ENCODE measurements around the gene INHBA.

Gene INHBA

DNA sequence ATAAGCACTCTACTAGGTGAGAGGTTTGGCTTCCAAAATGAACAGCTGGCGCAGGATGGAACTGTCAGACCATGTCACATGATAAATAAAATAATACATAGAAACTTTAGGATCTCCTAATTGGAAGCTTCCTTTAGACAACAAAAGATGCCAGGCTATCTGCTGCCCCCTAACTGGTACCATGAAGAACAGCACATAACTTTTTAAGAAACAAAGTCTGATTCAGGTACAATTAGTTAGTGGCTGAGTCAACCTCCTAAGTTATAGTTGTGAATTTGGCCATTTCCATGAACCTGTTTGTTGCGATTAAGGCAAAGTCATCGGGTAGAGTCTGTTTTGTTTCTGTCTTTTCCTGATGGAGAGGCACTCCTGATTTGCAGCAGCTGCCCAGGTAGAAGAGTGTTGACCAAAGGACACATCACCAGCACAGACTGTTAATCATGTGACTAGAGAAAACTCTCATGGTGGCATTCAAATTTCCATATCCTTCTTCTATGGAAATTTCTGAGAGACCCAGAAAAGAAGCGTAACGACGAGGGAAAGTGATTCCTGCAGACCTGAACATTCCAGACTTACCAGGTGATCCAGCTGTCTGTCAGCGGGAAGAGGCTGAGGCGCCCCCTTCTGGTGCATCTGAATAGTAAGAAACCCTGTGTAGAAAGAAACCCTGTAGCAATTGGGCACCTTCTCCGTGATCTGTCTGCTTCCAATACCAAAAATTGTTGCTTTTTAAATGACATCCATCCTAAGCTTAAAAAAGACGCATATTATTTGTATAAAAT, 8.6 kb upstream of the INHBA start:
- no peak for TF ChIP-seq ZNF274 (IDR thresholded peaks at IDR 0.05; ENCODE audit: low read depth, low read length)
- no peak for TF ChIP-seq SUZ12 (IDR thresholded peaks at IDR 0.05; ENCODE audit: extremely low read depth, insufficient read depth, insufficient read length)
- TF ChIP-seq YY1 (IDR thresholded peaks at IDR 0.05; ENCODE audit: insufficient read depth, insufficient read length): no peak
- Histone ChIP-seq H3K27me3 (ENCODE audit: insufficient read depth, insufficient read length) (peaks cover 12% of the 10 kb centered on the region), H3K4me1 (ENCODE audit: insufficient read depth, insufficient read length) (no peaks in the 10 kb centered on the region), H3K4me3 (ENCODE audit: insufficient read length, low read depth) (no peak overlapping the region), H3K9ac (ENCODE audit: insufficient read length, low read depth) (no peak overlapping the region), H3K9me3 (ENCODE audit: insufficient read depth, low read length) (no peaks in the 10 kb centered on the region), H3K36me3 (ENCODE audit: insufficient read depth, insufficient read length, low read length) (no peaks in the 10 kb centered on the region)
- DNase-seq (ENCODE audit: low read depth, low spot score): no peak

DNA sequence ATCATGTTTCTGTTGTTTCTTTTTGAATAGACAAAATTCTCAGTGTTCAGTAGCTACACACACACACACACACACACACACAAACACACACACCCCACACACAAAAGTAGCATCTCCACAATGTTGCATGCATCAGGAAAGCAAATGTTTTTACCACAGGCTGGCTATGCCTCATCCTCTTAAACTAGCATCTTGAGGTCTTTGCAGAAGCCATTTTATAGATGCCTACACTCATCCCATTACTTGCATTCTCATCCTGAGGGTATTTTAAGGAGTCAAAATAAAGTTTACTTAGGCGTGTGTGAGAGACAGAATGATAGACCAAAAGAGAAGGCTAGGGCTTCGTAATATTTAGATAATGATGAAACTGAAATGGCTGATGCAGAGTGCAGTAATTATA, 7.9 kb upstream of the INHBA start:
- no peak overlapping the region for H3K4me3 ChIP-seq (ENCODE audit: insufficient read length, low read depth)
- DNase-seq (ENCODE audit: low read depth, low spot score): no peak
- H3K9me3 ChIP-seq (ENCODE audit: insufficient read depth, low read length): no peaks in the 10 kb centered on the region
- no peaks in the 10 kb centered on the region for H3K4me1 ChIP-seq (ENCODE audit: insufficient read depth, insufficient read length)
- no peak for TF ChIP-seq SUZ12 (IDR thresholded peaks at IDR 0.05; ENCODE audit: extremely low read depth, insufficient read depth, insufficient read length)
- no peak for TF ChIP-seq ZNF274 (IDR thresholded peaks at IDR 0.05; ENCODE audit: low read depth, low read length)
- no peak for TF ChIP-seq YY1 (IDR thresholded peaks at IDR 0.05; ENCODE audit: insufficient read depth, insufficient read length)
- H3K36me3 ChIP-seq (ENCODE audit: insufficient read depth, insufficient read length, low read length): no peaks in the 10 kb centered on the region
- peaks cover 18% of the 10 kb centered on the region for H3K27me3 ChIP-seq (ENCODE audit: insufficient read depth, insufficient read length)
- no peak overlapping the region for H3K9ac ChIP-seq (ENCODE audit: insufficient read length, low read depth)

DNA sequence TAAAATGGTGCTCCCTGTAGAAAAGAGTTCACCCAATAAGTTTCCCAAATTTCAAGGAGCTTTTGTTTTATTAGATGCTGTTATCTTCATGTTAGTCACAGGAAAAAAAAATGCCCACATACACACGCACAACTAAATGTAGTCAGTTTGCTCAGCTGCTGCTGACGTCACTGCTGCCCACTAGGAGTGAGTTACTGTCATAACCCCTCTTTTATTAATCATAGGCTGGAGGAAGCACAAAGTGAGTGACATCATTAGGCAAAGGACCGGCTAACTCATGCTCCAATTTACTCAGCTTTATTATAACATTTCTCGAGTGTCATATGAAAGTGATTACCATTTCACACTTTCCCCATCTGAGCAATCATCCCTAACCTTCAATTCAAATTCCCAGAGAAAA, 6.7 kb upstream of the INHBA start:
- Histone ChIP-seq H3K9me3 (ENCODE audit: insufficient read depth, low read length) (no peaks in the 10 kb centered on the region), H3K36me3 (ENCODE audit: insufficient read depth, insufficient read length, low read length) (no peaks in the 10 kb centered on the region), H3K27me3 (ENCODE audit: insufficient read depth, insufficient read length) (peaks cover 20% of the 10 kb centered on the region), H3K4me3 (ENCODE audit: insufficient read length, low read depth) (no peak overlapping the region), H3K4me1 (ENCODE audit: insufficient read depth, insufficient read length) (peaks cover 2% of the 10 kb centered on the region), H3K9ac (ENCODE audit: insufficient read length, low read depth) (no peak overlapping the region)
- TF ChIP-seq SUZ12 (IDR thresholded peaks at IDR 0.05; ENCODE audit: extremely low read depth, insufficient read depth, insufficient read length) (no peak), ZNF274 (IDR thresholded peaks at IDR 0.05; ENCODE audit: low read depth, low read length) (no peak), YY1 (IDR thresholded peaks at IDR 0.05; ENCODE audit: insufficient read depth, insufficient read length) (no peak)
- DNase-seq (ENCODE audit: low read depth, low spot score): no peak

DNA sequence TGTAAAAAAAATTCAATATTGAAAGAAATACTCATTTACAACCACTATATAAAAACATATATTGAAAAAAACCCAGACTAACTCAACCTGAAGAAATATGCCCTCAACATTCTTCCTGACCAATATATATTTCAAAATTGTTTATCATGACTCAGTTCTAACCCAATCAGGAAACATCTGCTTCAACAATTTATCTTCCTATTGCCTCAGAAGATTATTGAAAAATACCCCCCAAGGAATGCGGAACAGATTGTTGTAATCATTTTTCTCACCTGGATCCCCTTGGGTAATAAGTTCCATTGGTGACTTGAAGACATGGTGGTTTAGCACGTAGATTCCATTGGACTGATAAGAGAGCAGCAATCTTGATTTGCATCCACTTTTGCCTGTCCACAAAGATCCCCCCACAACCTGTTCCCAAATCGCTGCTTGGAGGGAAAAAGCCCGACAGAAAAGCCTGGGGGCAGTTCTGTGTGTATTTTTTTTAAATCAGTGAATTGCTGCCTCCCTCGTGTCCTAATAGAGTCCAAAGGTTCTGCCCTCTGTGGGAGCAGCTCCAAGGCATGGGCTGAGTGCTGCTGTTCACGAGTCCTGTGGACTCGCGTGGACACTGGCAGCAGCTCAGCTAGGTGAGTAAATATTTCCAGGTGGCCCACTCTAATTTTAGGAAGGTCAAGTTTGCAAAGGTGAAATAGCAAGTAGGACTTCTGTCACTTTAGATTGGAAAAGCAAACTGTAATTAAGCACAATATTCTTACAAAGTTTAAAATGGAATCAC, 5.9 kb upstream of the INHBA start:
- no peak overlapping the region for H3K9ac ChIP-seq (ENCODE audit: insufficient read length, low read depth)
- TF ChIP-seq SUZ12 (IDR thresholded peaks at IDR 0.05; ENCODE audit: extremely low read depth, insufficient read depth, insufficient read length) (no peak), YY1 (IDR thresholded peaks at IDR 0.05; ENCODE audit: insufficient read depth, insufficient read length) (no peak), ZNF274 (IDR thresholded peaks at IDR 0.05; ENCODE audit: low read depth, low read length) (no peak)
- H3K4me1 ChIP-seq (ENCODE audit: insufficient read depth, insufficient read length): peaks cover 2% of the 10 kb centered on the region

DNA sequence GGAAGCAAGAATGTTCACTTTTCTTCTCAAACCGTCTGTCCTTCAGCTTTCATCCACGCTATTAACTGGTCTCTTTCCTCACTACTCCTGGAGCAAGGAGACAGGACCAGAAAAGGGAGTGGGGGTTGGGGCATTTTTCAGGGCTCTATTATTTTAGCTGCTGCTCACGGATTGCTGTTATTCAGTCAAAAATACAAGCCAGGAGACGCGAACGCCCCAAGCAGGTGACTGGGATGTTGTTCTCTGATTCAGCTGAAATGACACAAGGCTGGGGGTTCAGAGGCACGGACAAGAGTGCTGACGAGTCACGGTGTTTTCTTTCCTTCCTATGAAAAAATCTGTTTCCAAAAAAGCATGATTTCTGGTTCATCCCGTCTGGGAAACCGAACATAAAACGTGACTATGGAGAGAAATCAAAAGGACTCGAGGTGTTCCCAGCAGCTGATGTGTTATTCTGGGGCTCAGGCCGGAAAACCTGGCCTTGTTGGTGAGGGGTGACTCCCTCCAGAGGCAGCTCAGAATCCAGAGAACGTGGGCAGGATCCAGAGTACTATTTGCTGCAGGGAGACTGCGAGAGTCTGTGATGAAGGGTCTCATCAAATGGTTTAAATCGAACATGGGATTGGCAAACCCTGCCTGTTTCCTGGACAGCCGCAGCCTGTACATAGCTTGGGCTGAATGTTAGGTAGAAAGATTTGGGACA, 3.5 kb upstream of the INHBA start:
- Histone ChIP-seq H3K4me1 (ENCODE audit: insufficient read depth, insufficient read length) (peaks cover 2% of the 10 kb centered on the region), H3K36me3 (ENCODE audit: insufficient read depth, insufficient read length, low read length) (no peaks in the 10 kb centered on the region), H3K4me3 (ENCODE audit: insufficient read length, low read depth) (peak overlapping the region; percentile 40), H3K9me3 (ENCODE audit: insufficient read depth, low read length) (no peaks in the 10 kb centered on the region), H3K27me3 (ENCODE audit: insufficient read depth, insufficient read length) (peaks cover 30% of the 10 kb centered on the region), H3K9ac (ENCODE audit: insufficient read length, low read depth) (peak overlapping the region; percentile 70)
- no peak for TF ChIP-seq SUZ12 (IDR thresholded peaks at IDR 0.05; ENCODE audit: extremely low read depth, insufficient read depth, insufficient read length)
- no peak for TF ChIP-seq YY1 (IDR thresholded peaks at IDR 0.05; ENCODE audit: insufficient read depth, insufficient read length)
- TF ChIP-seq ZNF274 (IDR thresholded peaks at IDR 0.05; ENCODE audit: low read depth, low read length): no peak
- no peak for DNase-seq (ENCODE audit: low read depth, low spot score)

More for the DNA sequence above, 5.9 kb upstream of the INHBA start:
- H3K27me3 ChIP-seq (ENCODE audit: insufficient read depth, insufficient read length): peaks cover 20% of the 10 kb centered on the region
- H3K36me3 ChIP-seq (ENCODE audit: insufficient read depth, insufficient read length, low read length): no peaks in the 10 kb centered on the region
- no peaks in the 10 kb centered on the region for H3K9me3 ChIP-seq (ENCODE audit: insufficient read depth, low read length)
- no peak overlapping the region for H3K4me3 ChIP-seq (ENCODE audit: insufficient read length, low read depth)
- no peak for DNase-seq (ENCODE audit: low read depth, low spot score)

DNA sequence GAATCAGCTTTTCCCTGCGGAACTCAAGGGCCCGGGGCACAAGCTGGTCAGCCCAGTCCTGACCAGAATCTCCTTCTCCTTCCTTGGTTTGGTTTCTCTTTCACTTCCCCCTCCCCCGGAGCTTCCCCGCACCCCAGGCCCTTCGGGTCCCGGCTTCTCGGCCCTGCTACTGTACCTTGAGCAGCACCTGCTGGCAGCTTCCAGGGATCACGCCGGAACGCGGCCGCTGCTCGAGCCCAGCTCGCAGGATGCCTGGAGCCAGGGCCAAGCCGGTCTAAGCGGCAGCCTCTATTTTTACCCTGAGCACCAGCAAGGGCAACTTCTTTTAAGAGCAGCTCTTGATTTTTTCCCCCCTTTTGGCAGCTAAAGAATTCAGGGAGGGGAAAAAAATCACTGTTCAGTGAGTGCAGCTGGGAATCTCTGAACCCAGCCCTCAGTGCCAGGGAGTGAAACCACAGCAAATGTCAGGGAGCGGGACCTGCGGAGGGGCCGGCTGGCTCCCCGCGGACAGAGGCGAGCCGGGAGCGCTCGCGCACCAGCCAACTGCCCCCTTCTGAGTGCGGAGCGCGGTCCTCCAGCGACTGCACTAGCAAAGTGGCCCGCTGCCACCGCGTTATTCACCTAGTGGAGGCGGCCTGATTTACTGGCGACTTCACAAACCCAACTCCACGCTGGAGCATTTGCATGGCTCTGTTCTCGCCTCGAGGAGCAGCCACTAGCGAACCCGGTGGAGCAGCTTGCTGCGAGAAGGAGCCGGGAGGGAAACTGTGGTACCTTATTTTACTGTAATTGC, 2.4 kb upstream of the INHBA start:
- TF ChIP-seq ZNF274 (IDR thresholded peaks at IDR 0.05; ENCODE audit: low read depth, low read length) (no peak), YY1 (IDR thresholded peaks at IDR 0.05; ENCODE audit: insufficient read depth, insufficient read length) (no peak), SUZ12 (IDR thresholded peaks at IDR 0.05; ENCODE audit: extremely low read depth, insufficient read depth, insufficient read length) (no peak)
- peaks cover 30% of the 10 kb centered on the region for H3K27me3 ChIP-seq (ENCODE audit: insufficient read depth, insufficient read length)
- H3K4me1 ChIP-seq (ENCODE audit: insufficient read depth, insufficient read length): peaks cover 2% of the 10 kb centered on the region
- DNase-seq (ENCODE audit: low read depth, low spot score): peak; percentile 94
- H3K9me3 ChIP-seq (ENCODE audit: insufficient read depth, low read length): no peaks in the 10 kb centered on the region
- peak overlapping the region; percentile 40 for H3K4me3 ChIP-seq (ENCODE audit: insufficient read length, low read depth)
- no peaks in the 10 kb centered on the region for H3K36me3 ChIP-seq (ENCODE audit: insufficient read depth, insufficient read length, low read length)
- H3K9ac ChIP-seq (ENCODE audit: insufficient read length, low read depth): peak overlapping the region; percentile 70
